HUES64 (cell line): ENCODE data around the gene PRSS16.

Experiments
- H3K27ac ChIP-seq: 2 replicates; pipeline ENCODE4 v1.7.0; 2013; ENCODE audit warnings: low read depth, low read length, inconsistent platforms
- H3K27me3 ChIP-seq: 2 replicates; pipeline ENCODE4 v1.6.1; 2013; ENCODE audit warnings: mild to moderate bottlenecking, low read length; ENCODE audit not compliant: insufficient read depth
- H3K36me3 ChIP-seq: 2 replicates; pipeline ENCODE4 v1.6.1; 2013; ENCODE audit warnings: mild to moderate bottlenecking, low read length; ENCODE audit not compliant: insufficient read depth
- H3K4me1 ChIP-seq: 2 replicates; pipeline ENCODE4 v1.6.1; 2013; ENCODE audit warnings: mild to moderate bottlenecking, low read length, moderate library complexity; ENCODE audit not compliant: insufficient read depth
- H3K4me3 ChIP-seq: 2 replicates; pipeline ENCODE4 v1.5.1; 2013; ENCODE audit warnings: mild to moderate bottlenecking, low read length, moderate library complexity
- H3K9ac ChIP-seq: 2 replicates; pipeline ENCODE4 v1.6.1; 2013; ENCODE audit warnings: mild to moderate bottlenecking, low read depth, low read length
- H3K9me3 ChIP-seq: 2 replicates; pipeline ENCODE4 v1.6.1; 2013; ENCODE audit warnings: low read depth, low read length; ENCODE audit not compliant: insufficient read depth
- WGBS: fragments of 150-250, 120-280 bp; methylation state at CpG from one replicate; pipeline ENCODE4 v1.1.7; 2013; ENCODE audit warnings: missing lambda C conversion rate; 5-methylcytosine and 5-hydroxymethylcytosine counted together

PRSS16 gene

GRCh38 chr6:27297857-27298730 lies 50.6 kb downstream of the PRSS16 start:
- peaks cover 43% of the 10 kb centered on the region for H3K27me3 ChIP-seq
- H3K4me3 ChIP-seq, result peak overlapping the region; percentile 71
- peak overlapping the region; percentile 39; the same call in 1 of the 2 replicates for H3K9ac ChIP-seq
- peaks cover 15% of the 10 kb centered on the region for H3K4me1 ChIP-seq
- H3K9me3 ChIP-seq, result no peaks in the 10 kb centered on the region
- 14% methylated on average over 20 of the region's 22 CpGs for WGBS
- no peaks in the 10 kb centered on the region for H3K36me3 ChIP-seq
- no peak overlapping the region for H3K27ac ChIP-seq

DNA sequence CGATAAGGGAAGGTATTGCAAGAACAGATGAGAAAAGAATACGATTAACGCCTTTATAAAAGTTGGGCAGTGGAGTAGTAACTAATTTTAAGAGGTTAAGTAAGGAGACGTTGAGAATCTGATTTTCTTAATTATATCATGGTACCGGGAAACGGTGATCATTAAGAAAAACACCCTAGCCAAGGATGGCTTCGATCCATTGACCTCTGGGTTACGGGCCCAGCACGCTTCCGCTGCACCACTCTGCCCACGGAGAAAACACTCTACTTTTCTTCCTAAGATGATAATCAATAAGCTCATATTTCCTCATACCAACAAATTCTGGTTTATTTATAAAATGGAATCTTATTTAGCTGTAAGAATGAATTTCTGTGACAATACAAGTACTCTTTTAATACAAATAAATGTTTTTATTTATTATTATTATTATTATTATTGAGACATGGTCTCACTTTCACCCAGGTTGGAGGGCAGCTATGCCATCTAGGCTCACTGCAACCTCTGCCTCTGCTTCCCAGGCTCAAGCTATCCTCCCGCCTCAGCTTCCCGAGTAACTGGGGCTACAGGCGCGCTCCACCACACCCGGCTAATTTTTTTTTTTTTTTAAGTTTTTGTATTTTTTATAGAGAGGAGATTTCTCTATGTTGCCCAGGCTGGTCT lies 56.2 kb downstream of the PRSS16 start:
- H3K27me3 ChIP-seq, result peaks cover 29% of the 10 kb centered on the region
- H3K9me3 ChIP-seq, result no peaks in the 10 kb centered on the region
- WGBS, result 57% methylated on average over 15 of the region's 16 CpGs
- no peak overlapping the region for H3K27ac ChIP-seq
- no peak overlapping the region for H3K9ac ChIP-seq
- H3K4me1 ChIP-seq, result no peaks in the 10 kb centered on the region
- H3K4me3 ChIP-seq, result peak overlapping the region; percentile 40
- no peaks in the 10 kb centered on the region for H3K36me3 ChIP-seq
